Measurements from ENCODE around the gene KHDC1L. TPM values are rescaled to one million over a fixed set of nuclear protein-coding genes. Genes with fewer than 3 reads are reported as not detected.
"Not testable (repeated sequence)": the region's sequence is repeated elsewhere in the genome, so short reads cannot be mapped to it uniquely, and the experiment has no call there.

The KHDC1L gene
- total RNA-seq, 1 experiment from 2014 or later, result 4.4 TPM

GRCh38 chr6:73200735-73201134 lies 24.6 kb downstream of the KHDC1L start:
- Histone ChIP-seq H3K4me2 (ENCODE audit: low read depth, low read length, poor library complexity, severe bottlenecking) (no peak overlapping the region), H4K20me1 (ENCODE audit: insufficient read depth, low read depth, low read length) (no peaks in the 10 kb centered on the region)

GRCh38 chr6:73200247-73200646 lies 25.0 kb downstream of the KHDC1L start:
- Histone ChIP-seq H3K27ac (ENCODE audit: low read length) (no peak overlapping the region), H3K27me3 (ENCODE audit: low read length) (no peaks in the 10 kb centered on the region), H3K9ac (ENCODE audit: low read length) (no peak overlapping the region), H3K9me2 (replicated peaks; ENCODE audit: insufficient read depth, low read length) (no peaks in the 10 kb centered on the region), H4K20me1 (ENCODE audit: insufficient read depth, low read depth, low read length) (no peaks in the 10 kb centered on the region), H3K79me2 (ENCODE audit: low read length) (no peaks in the 10 kb centered on the region), H3K4me3 (ENCODE audit: low read length) (no peak overlapping the region), H3K4me1 (ENCODE audit: low read length) (peaks cover 20% of the 10 kb centered on the region), H3K9me3 (ENCODE audit: low read length) (no peaks in the 10 kb centered on the region), H3K4me2 (ENCODE audit: low read depth, low read length, poor library complexity, severe bottlenecking) (no peak overlapping the region), H2AFZ (ENCODE audit: low read length) (no peak overlapping the region), H3K36me3 (ENCODE audit: insufficient read depth, low read length) (peaks cover 8% of the 10 kb centered on the region)
- no peak for DNase-seq

More at GRCh38 chr6:73200735-73201134, 24.6 kb downstream of the KHDC1L start:
- Histone ChIP-seq H3K79me2 (ENCODE audit: low read length) (no peaks in the 10 kb centered on the region), H3K4me1 (ENCODE audit: low read length) (peaks cover 20% of the 10 kb centered on the region), H2AFZ (ENCODE audit: low read length) (no peak overlapping the region), H3K36me3 (ENCODE audit: insufficient read depth, low read length) (peaks cover 3% of the 10 kb centered on the region), H3K27me3 (ENCODE audit: low read length) (no peaks in the 10 kb centered on the region), H3K9me2 (replicated peaks; ENCODE audit: insufficient read depth, low read length) (no peaks in the 10 kb centered on the region), H3K4me3 (ENCODE audit: low read length) (no peak overlapping the region), H3K9ac (ENCODE audit: low read length) (no peak overlapping the region), H3K9me3 (ENCODE audit: low read length) (no peaks in the 10 kb centered on the region), H3K27ac (ENCODE audit: low read length) (no peak overlapping the region)
- no peak for DNase-seq

DNA sequence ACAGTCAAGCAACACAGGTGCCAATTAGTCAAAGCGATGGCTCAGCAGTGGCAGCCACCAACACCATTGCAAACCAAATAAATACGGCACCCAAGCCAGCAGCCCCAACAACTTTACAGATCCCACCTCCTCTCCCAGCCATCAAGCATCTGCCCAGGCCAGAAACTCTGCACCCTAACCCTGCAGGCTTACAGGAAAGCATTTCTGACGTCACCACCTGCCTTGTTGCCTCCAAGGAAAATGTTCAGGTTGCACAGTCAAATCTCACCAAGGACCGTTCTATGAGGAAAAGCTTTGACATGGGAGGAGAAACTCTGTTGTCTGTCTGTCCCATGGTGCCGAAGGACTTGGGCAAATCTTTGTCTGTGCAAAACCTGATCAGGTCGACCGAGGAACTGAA lies 30.6 kb downstream of the KHDC1L start:
- no peaks in the 10 kb centered on the region for H3K9me2 ChIP-seq (replicated peaks; ENCODE audit: insufficient read depth, low read length)
- H3K27me3 ChIP-seq (ENCODE audit: low read length), result no peaks in the 10 kb centered on the region
- H3K4me2 ChIP-seq (ENCODE audit: low read depth, low read length, poor library complexity, severe bottlenecking), result no peak overlapping the region
- H3K9me3 ChIP-seq (ENCODE audit: low read length), result no peaks in the 10 kb centered on the region
- H3K27ac ChIP-seq (ENCODE audit: low read length), result no peak overlapping the region
- H3K79me2 ChIP-seq (ENCODE audit: low read length), result no peaks in the 10 kb centered on the region
- no peak overlapping the region for H3K4me3 ChIP-seq (ENCODE audit: low read length)
- H2AFZ ChIP-seq (ENCODE audit: low read length), result no peak overlapping the region
- no peak overlapping the region for H3K9ac ChIP-seq (ENCODE audit: low read length)
- H3K4me1 ChIP-seq (ENCODE audit: low read length), result peaks cover 20% of the 10 kb centered on the region
- peaks cover 11% of the 10 kb centered on the region for H3K36me3 ChIP-seq (ENCODE audit: insufficient read depth, low read length)
- no peak for DNase-seq
- no peaks in the 10 kb centered on the region for H4K20me1 ChIP-seq (ENCODE audit: insufficient read depth, low read depth, low read length)

- H3K9me2 ChIP-seq (replicated peaks; ENCODE audit: insufficient read depth, low read length); H3K4me3 ChIP-seq (ENCODE audit: low read length); H3K9ac ChIP-seq (ENCODE audit: low read length); DNase-seq; H4K20me1 ChIP-seq (ENCODE audit: insufficient read depth, low read depth, low read length); H3K79me2 ChIP-seq (ENCODE audit: low read length); H3K27ac ChIP-seq (ENCODE audit: low read length); H3K9me3 ChIP-seq (ENCODE audit: low read length); H2AFZ ChIP-seq (ENCODE audit: low read length); H3K4me2 ChIP-seq (ENCODE audit: low read depth, low read length, poor library complexity, severe bottlenecking); H3K27me3 ChIP-seq (ENCODE audit: low read length): not testable (repeated sequence)
- Histone ChIP-seq H3K4me1 (ENCODE audit: low read length) (peaks cover 14% of the 10 kb centered on the region), H3K36me3 (ENCODE audit: insufficient read depth, low read length) (peaks cover 11% of the 10 kb centered on the region)
Measured at GRCh38 chr6:73193302-73193701, 32.0 kb downstream of the KHDC1L start.

DNA sequence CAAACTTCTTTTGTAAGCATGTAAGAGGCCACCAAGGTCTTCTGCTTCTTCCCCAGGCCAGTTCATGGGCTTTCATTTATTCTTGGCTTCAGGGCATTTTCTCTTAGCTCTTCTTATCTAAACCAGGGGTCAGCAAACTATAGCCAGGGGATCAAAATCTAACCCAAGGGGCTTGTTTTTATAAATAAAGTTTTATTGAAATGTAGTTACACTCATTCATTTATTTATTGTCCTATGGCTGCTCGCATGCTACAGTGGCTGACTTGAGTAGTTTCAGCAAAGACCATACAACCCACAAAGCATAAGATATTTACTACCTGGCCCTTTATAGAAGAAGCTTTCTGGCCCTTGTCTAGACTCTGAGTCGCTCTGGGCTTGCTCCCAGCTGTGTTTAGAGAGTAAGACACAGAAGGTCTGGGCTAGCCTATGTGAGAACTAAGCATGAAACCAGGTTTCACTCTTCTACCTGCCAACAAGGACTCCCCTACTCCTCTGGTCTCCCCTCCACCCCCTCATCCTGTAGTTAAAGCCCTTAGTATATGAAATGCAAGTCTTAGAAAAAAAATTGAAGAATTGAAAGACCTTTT lies 43.2 kb downstream of the KHDC1L start:
- Histone ChIP-seq H3K4me3 (ENCODE audit: low read length) (no peak overlapping the region), H3K9me2 (replicated peaks; ENCODE audit: insufficient read depth, low read length) (no peaks in the 10 kb centered on the region), H3K27ac (ENCODE audit: low read length) (no peak overlapping the region), H3K4me2 (ENCODE audit: low read depth, low read length, poor library complexity, severe bottlenecking) (no peak overlapping the region), H4K20me1 (ENCODE audit: insufficient read depth, low read depth, low read length) (no peaks in the 10 kb centered on the region), H3K79me2 (ENCODE audit: low read length) (no peaks in the 10 kb centered on the region), H3K4me1 (ENCODE audit: low read length) (peaks cover 45% of the 10 kb centered on the region), H2AFZ (ENCODE audit: low read length) (no peak overlapping the region), H3K36me3 (ENCODE audit: insufficient read depth, low read length) (no peaks in the 10 kb centered on the region), H3K9me3 (ENCODE audit: low read length) (no peaks in the 10 kb centered on the region), H3K9ac (ENCODE audit: low read length) (no peak overlapping the region), H3K27me3 (ENCODE audit: low read length) (no peaks in the 10 kb centered on the region)
- no peak for DNase-seq

- peak overlapping the region; percentile 56 for H3K9ac ChIP-seq (ENCODE audit: low read length)
- H3K9me3 ChIP-seq (ENCODE audit: low read length), result no peaks in the 10 kb centered on the region
- H2AFZ ChIP-seq (ENCODE audit: low read length), result no peak overlapping the region
- H3K4me1 ChIP-seq (ENCODE audit: low read length), result peaks cover 56% of the 10 kb centered on the region
- H3K36me3 ChIP-seq (ENCODE audit: insufficient read depth, low read length), result no peaks in the 10 kb centered on the region
- peak overlapping the region; percentile 82 for H3K4me2 ChIP-seq (ENCODE audit: low read depth, low read length, poor library complexity, severe bottlenecking)
- peak overlapping the region; percentile 57 for H3K4me3 ChIP-seq (ENCODE audit: low read length)
- H4K20me1 ChIP-seq (ENCODE audit: insufficient read depth, low read depth, low read length), result no peaks in the 10 kb centered on the region
- peak overlapping the region; percentile 92 for H3K27ac ChIP-seq (ENCODE audit: low read length)
- H3K27me3 ChIP-seq (ENCODE audit: low read length), result no peaks in the 10 kb centered on the region
- H3K79me2 ChIP-seq (ENCODE audit: low read length), result no peaks in the 10 kb centered on the region
- DNase-seq, result peak; percentile 92
- H3K9me2 ChIP-seq (replicated peaks; ENCODE audit: insufficient read depth, low read length), result no peaks in the 10 kb centered on the region
Measured at GRCh38 chr6:73180763-73181619, 44.3 kb downstream of the KHDC1L start.

GRCh38 chr6:73180076-73180738 lies 45.1 kb downstream of the KHDC1L start:
- Histone ChIP-seq H3K9ac (ENCODE audit: low read length) (peak overlapping the region; percentile 56), H3K79me2 (ENCODE audit: low read length) (no peaks in the 10 kb centered on the region), H3K4me3 (ENCODE audit: low read length) (peak overlapping the region; percentile 57), H3K27me3 (ENCODE audit: low read length) (no peaks in the 10 kb centered on the region), H3K4me2 (ENCODE audit: low read depth, low read length, poor library complexity, severe bottlenecking) (peak overlapping the region; percentile 82), H3K9me3 (ENCODE audit: low read length) (no peaks in the 10 kb centered on the region), H3K27ac (ENCODE audit: low read length) (peak overlapping the region; percentile 92), H3K36me3 (ENCODE audit: insufficient read depth, low read length) (no peaks in the 10 kb centered on the region), H3K9me2 (replicated peaks; ENCODE audit: insufficient read depth, low read length) (no peaks in the 10 kb centered on the region), H4K20me1 (ENCODE audit: insufficient read depth, low read depth, low read length) (no peaks in the 10 kb centered on the region), H3K4me1 (ENCODE audit: low read length) (peaks cover 64% of the 10 kb centered on the region), H2AFZ (ENCODE audit: low read length) (no peak overlapping the region)
- peak; percentile 82 for DNase-seq
